ENCODE results near the gene EPB41L2. TPM values are rescaled to one million over a fixed set of nuclear protein-coding genes. Genes with fewer than 3 reads are reported as not detected.

The EPB41L2 gene
- total RNA-seq, 4 donors from 2014 or later, result 46.1 to 258 (median 88.3) TPM

DNA sequence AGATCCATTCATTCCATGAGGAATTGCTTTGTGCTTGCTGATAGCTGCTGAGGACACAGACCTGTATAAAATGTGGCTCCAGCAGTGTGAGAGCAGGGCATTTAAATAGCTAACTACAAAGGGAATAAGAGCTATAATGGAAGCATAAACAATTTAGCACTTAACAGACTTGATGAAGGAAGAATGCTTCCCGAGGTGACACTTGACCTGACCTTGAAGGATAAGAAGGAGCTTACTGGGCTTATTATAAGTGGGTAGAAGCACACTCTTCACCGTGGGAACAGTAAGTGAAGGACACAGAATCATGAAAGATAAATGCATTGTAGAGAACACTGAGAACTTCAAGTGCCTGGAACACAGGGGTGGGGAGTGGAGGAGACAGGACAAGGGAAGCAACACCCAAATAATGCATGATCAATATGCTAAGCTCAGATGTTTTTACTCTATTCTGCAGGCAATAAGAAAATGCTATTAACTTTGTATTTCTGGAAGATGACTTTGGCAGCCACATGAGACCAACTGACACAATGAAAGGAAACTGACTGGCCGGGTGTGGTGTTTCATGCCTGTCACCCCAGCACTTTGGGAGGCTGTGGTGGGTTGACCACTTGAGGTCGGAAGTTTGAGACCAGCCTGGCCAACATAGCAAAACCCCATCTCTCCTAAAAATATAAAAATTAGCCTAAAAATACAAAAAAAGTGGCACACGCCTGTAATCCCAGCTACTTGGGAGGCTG lies 84.2 kb downstream of the EPB41L2 start:
- Histone ChIP-seq H3K27me3 (no peaks in the 10 kb centered on the region), H3K4me1 (peaks cover 0 to 4% (median 0%) of the 10 kb centered on the region in 4 donors), H3K36me3 (no peaks in the 10 kb centered on the region), H3K27ac (no peak overlapping the region), H3K4me3 (no peak overlapping the region), H3K9me3 (no peaks in the 10 kb centered on the region)
- no peak for DNase-seq
- TF ChIP-seq POLR2A (IDR thresholded peaks at IDR 0.05), result no peak
- TF ChIP-seq, protein P1, sequence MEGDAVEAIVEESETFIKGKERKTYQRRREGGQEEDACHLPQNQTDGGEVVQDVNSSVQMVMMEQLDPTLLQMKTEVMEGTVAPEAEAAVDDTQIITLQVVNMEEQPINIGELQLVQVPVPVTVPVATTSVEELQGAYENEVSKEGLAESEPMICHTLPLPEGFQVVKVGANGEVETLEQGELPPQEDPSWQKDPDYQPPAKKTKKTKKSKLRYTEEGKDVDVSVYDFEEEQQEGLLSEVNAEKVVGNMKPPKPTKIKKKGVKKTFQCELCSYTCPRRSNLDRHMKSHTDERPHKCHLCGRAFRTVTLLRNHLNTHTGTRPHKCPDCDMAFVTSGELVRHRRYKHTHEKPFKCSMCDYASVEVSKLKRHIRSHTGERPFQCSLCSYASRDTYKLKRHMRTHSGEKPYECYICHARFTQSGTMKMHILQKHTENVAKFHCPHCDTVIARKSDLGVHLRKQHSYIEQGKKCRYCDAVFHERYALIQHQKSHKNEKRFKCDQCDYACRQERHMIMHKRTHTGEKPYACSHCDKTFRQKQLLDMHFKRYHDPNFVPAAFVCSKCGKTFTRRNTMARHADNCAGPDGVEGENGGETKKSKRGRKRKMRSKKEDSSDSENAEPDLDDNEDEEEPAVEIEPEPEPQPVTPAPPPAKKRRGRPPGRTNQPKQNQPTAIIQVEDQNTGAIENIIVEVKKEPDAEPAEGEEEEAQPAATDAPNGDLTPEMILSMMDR (IDR thresholded peaks at IDR 0.05), result no peak

DNA sequence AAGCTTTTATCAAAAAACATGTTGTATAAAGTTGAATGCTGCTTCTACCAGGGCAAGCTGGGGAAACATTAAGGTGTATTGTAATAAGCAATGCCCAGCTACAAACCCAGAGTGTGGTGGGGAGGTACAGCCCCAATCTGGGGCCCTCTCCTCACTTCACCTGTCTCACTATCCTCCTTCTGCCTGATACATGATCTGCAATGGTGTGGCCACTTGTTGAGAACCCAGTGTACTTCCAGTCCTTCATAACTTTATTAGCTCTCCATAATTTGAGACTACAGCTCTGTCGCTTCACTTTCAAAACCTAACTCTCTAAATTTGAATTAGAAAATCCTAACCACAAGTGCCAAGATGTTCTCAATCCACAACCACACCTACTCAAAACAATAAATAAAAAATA lies 84.9 kb downstream of the EPB41L2 start:
- Histone ChIP-seq H3K4me1 (peaks cover 0 to 4% (median 0%) of the 10 kb centered on the region in 4 donors), H3K4me3 (no peak overlapping the region), H3K36me3 (no peaks in the 10 kb centered on the region), H3K27me3 (no peaks in the 10 kb centered on the region), H3K27ac (no peak overlapping the region), H3K9me3 (no peaks in the 10 kb centered on the region)
- TF ChIP-seq POLR2A (IDR thresholded peaks at IDR 0.05), result no peak
- TF ChIP-seq, protein P1 (IDR thresholded peaks at IDR 0.05), result no peak
- no peak for DNase-seq

GRCh38 chr6:130975325-130975724 lies 87.7 kb downstream of the EPB41L2 start:
- H3K4me3 ChIP-seq, result no peak overlapping the region
- no peak overlapping the region for H3K27ac ChIP-seq
- DNase-seq, result no peak
- no peaks in the 10 kb centered on the region for H3K9me3 ChIP-seq
- no peak for TF ChIP-seq POLR2A (IDR thresholded peaks at IDR 0.05)
- TF ChIP-seq, protein P1 (IDR thresholded peaks at IDR 0.05), result no peak
- no peaks in the 10 kb centered on the region for H3K27me3 ChIP-seq
- H3K36me3 ChIP-seq, result no peaks in the 10 kb centered on the region
- H3K4me1 ChIP-seq, result no peaks in the 10 kb centered on the region

GRCh38 chr6:130973521-130974277 lies 89.3 kb downstream of the EPB41L2 start:
- no peaks in the 10 kb centered on the region for H3K9me3 ChIP-seq
- no peaks in the 10 kb centered on the region for H3K4me1 ChIP-seq
- no peak for DNase-seq
- no peaks in the 10 kb centered on the region for H3K27me3 ChIP-seq
- H3K4me3 ChIP-seq, result no peak overlapping the region
- H3K27ac ChIP-seq, result no peak overlapping the region
- TF ChIP-seq POLR2A (IDR thresholded peaks at IDR 0.05), result no peak
- TF ChIP-seq, protein P1 (IDR thresholded peaks at IDR 0.05), result no peak
- H3K36me3 ChIP-seq, result no peaks in the 10 kb centered on the region

GRCh38 chr6:130971504-130971903 lies 91.5 kb downstream of the EPB41L2 start:
- H3K36me3 ChIP-seq, result no peaks in the 10 kb centered on the region
- no peak for DNase-seq
- H3K4me1 ChIP-seq, result no peaks in the 10 kb centered on the region
- TF ChIP-seq, protein P1 (IDR thresholded peaks at IDR 0.05), result no peak
- TF ChIP-seq POLR2A (IDR thresholded peaks at IDR 0.05), result no peak
- no peak overlapping the region for H3K4me3 ChIP-seq
- no peaks in the 10 kb centered on the region for H3K27me3 ChIP-seq
- H3K9me3 ChIP-seq, result no peaks in the 10 kb centered on the region
- no peak overlapping the region for H3K27ac ChIP-seq

Measured in Peyer's patch (tissue), 4 donors.